ENCODE data around the gene ZNF428. TPM values are rescaled to one million over a fixed set of nuclear protein-coding genes. Genes with fewer than 3 reads are reported as not detected.
A peak's percentile ranks its signal among the peaks of the same experiment; 100 is the strongest.

Gene ZNF428
- total and polyA plus RNA-seq, 3 experiments from 2014 or later: 22.0 to 23.8 (median 23.6) TPM

DNA sequence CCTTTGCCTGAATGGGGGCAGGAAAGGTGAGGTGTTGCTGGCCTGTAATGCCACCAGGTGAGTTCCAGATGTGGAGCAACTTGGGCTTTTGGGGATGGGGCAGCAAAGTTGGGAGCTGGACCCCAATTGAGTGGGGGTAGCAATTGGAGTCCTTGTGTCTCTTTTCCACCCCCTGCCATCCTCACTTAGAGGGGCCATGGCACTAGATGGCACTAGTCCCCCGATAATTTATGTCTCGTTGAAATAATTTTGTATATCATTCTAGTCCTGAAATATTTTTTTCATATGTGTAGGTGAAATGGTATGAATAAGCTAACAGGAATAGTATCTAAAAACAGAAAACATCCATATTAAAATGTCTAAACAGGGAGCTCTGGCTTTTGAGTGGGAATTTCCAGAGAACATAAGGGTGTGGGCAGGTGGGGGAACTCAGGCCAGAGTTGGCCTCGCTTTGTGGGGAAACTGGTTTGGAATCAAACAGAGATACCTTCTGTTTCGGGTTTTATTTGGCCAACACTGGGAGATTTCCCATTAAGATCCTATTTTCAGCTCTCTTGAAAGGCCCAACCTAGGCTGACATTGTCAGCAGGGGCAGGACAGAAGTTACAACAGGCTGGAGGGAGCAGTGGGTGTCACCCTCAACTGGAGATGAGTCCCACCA lies 19.7 kb downstream of the ZNF428 start:
- Histone ChIP-seq H3K4me1 (ENCODE audit: insufficient read depth, low read length) (peaks cover 26% of the 10 kb centered on the region), H3K27me3 (ENCODE audit: insufficient read depth, low read length, poor library complexity, severe bottlenecking) (no peaks in the 10 kb centered on the region), H3K4me3 (ENCODE audit: low read length) (no peak overlapping the region), H3K27ac (ENCODE audit: low read depth, low read length) (no peak overlapping the region), H3K36me3 (ENCODE audit: insufficient read depth, low read length) (peaks cover 7% of the 10 kb centered on the region), H3K9me3 (ENCODE audit: low read length) (no peaks in the 10 kb centered on the region)
- Mint-ChIP-seq H3K9me3 (no peaks in the 10 kb centered on the region), H3K4me1 (peaks cover 31 to 36% (median 33%) of the 10 kb centered on the region in 3 donors), H3K27me3 (peaks cover 0 to 4% of the 10 kb centered on the region in 2 donors), H3K36me3 (peaks cover 0 to 72% (median 2%) of the 10 kb centered on the region in 3 donors), H3K4me3 (no peak overlapping the region), H3K27ac (peak overlapping the region in 6 of 8 donors; percentile 6 to 59 (median 38))
- POLR2A ChIA-PET: interaction anchor here (0.6 kb wide), 1 partner anchor 21 kb away, joined by 4 read pairs; no protein-coding TSS in a partner anchor
- DNase-seq: no peak
- CTCF ChIA-PET: interaction anchor here (1.3 kb wide), 1 partner anchor 67 kb away, joined by 3 read pairs; the partner anchor contains the start of gene ZNF575

DNA sequence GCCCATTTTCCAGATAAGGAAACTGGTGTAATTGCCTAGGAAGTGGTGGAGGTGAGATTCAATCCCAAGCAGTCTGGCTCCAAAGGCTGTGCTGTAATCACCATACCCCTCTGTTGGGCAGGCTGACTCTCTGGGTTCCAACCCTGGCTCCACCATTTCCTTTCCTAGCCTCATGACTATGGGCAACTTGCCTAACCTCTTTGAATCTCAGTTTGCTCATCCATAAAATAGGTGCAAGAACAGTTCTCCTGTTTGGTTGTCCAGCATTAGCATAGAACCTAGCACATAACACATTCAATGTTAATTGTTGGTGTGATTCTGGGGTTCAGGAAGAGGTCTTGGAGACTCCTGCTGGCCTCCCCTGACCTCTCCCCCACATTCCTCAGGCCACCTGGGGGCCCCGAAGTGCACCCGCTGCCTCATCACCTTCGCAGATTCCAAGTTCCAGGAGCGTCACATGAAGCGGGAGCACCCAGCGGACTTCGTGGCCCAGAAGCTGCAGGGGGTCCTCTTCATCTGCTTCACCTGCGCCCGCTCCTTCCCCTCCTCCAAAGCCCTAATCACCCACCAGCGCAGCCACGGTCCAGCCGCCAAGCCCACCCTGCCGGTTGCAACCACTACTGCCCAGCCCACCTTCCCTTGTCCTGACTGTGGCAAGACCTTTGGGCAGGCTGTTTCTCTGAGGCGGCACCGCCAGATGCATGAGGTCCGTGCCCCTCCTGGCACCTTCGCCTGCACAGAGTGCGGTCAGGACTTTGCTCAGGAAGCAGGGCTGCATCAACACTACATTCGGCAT lies 20.8 kb downstream of the ZNF428 start:
- Mint-ChIP-seq H3K4me3 (peak overlapping the region in 4 of 7 donors; percentile 34 to 98 (median 92)), H3K9me3 (no peaks in the 10 kb centered on the region), H3K27me3 (peaks cover 0 to 4% of the 10 kb centered on the region in 2 donors), H3K27ac (peak overlapping the region in 6 of 8 donors; percentile 11 to 100 (median 52)), H3K4me1 (peaks cover 36 to 44% (median 37%) of the 10 kb centered on the region in 3 donors), H3K36me3 (peaks cover 0 to 74% (median 0%) of the 10 kb centered on the region in 3 donors)
- Histone ChIP-seq H3K4me1 (ENCODE audit: insufficient read depth, low read length) (peaks cover 38% of the 10 kb centered on the region), H3K27ac (ENCODE audit: low read depth, low read length) (no peak overlapping the region), H3K27me3 (ENCODE audit: insufficient read depth, low read length, poor library complexity, severe bottlenecking) (no peaks in the 10 kb centered on the region), H3K4me3 (ENCODE audit: low read length) (no peak overlapping the region), H3K9me3 (ENCODE audit: low read length) (no peaks in the 10 kb centered on the region), H3K36me3 (ENCODE audit: insufficient read depth, low read length) (peaks cover 7% of the 10 kb centered on the region)
- ChIA-PET POLR2A (no interaction called here), CTCF (no interaction called here)
- DNase-seq: no peak

DNA sequence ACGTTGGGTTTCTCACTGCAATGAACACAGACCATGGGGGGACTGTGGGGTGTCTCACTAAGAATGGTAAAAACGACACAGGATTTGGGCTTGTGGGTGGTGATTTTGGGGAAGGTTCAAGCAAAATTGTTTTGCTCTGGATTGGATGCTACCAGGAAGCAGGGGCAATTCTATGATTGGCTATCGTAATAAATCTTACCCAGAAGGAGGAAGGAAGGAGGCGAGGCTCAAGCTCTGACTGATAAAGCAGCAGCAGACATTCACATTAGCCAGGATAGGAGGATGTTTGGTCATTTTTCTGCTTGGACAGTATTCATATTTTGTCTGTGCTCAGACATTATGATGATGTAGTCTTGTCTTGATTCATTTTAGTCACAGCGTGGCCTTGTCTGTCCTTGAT lies 21.6 kb downstream of the ZNF428 start:
- no peak overlapping the region for H3K4me3 ChIP-seq (ENCODE audit: low read length)
- no peaks in the 10 kb centered on the region for H3K27me3 ChIP-seq (ENCODE audit: insufficient read depth, low read length, poor library complexity, severe bottlenecking)
- peak overlapping the region; percentile 96 for H3K27ac ChIP-seq (ENCODE audit: low read depth, low read length)
- DNase-seq: no peak
- H3K4me1 ChIP-seq (ENCODE audit: insufficient read depth, low read length): peaks cover 38% of the 10 kb centered on the region
- Mint-ChIP-seq H3K36me3 (peaks cover 0 to 75% (median 0%) of the 10 kb centered on the region in 3 donors), H3K27me3 (peaks cover 0 to 4% of the 10 kb centered on the region in 2 donors), H3K4me1 (peaks cover 39 to 50% (median 43%) of the 10 kb centered on the region in 3 donors), H3K4me3 (peak overlapping the region; percentile 89 to 98 (median 96)), H3K27ac (peak overlapping the region; percentile 34 to 100 (median 100)), H3K9me3 (no peaks in the 10 kb centered on the region)
- H3K9me3 ChIP-seq (ENCODE audit: low read length): no peaks in the 10 kb centered on the region
- ChIA-PET POLR2A (interaction anchor here (0.5 kb wide), 1 partner anchor 1660 kb away, joined by 7 read pairs; no protein-coding TSS in a partner anchor), CTCF (interaction anchor here (1.3 to 5.4 kb wide), 2 partner anchors 23 to 43 kb away, joined by 3 to 124 read pairs; partner anchors contain the start of gene XRCC1)
- peaks cover 7% of the 10 kb centered on the region for H3K36me3 ChIP-seq (ENCODE audit: insufficient read depth, low read length)

DNA sequence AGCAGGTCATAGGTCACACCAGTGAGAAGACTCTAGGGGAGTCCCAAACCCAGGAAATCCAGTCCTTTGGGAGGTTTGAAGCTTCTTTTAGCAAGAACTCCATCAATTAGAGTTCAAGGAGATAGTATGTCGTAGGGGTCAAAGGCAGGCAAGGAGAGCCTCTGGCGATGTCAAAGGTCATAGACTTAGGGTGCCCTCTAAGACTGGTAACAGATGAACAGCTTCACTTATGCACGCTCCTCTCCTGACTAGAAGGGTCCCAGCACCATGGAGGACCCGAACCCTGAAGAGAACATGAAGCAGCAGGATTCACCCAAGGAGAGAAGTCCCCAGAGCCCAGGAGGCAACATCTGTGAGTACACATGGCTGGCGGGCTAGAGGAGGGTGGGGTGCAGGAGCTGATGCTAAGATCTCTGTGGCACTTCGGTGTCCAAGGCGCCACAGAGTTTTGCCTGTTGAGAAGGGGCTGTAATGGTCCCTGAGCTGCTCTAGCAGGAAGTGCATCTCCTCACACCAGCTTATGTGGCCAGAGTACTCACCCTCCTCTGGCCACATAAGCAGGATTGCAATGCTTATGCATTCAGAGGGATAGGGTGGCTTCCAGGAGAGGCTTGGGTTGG lies 22.5 kb downstream of the ZNF428 start:
- ChIA-PET CTCF (interaction anchor here (1.2 to 5.4 kb wide), 6 partner anchors 22 to 71 kb away, joined by 3 to 124 read pairs (median 12); partner anchors contain the start of genes ETHE1, XRCC1 and ZNF575), POLR2A (interaction anchor here (1.1 to 3.2 kb wide), 3 partner anchors 21 to 69 kb away, joined by 4 to 19 read pairs (median 9); partner anchors contain the start of genes PINLYP and XRCC1)
- Mint-ChIP-seq H3K4me1 (peaks cover 39 to 50% (median 43%) of the 10 kb centered on the region in 3 donors), H3K36me3 (peaks cover 0 to 71% (median 2%) of the 10 kb centered on the region in 3 donors), H3K9me3 (no peaks in the 10 kb centered on the region), H3K27ac (peak overlapping the region; percentile 99 to 100 (median 100)), H3K27me3 (peaks cover 0 to 4% of the 10 kb centered on the region in 2 donors), H3K4me3 (peak overlapping the region; percentile 89 to 98 (median 96))
- Histone ChIP-seq H3K4me1 (ENCODE audit: insufficient read depth, low read length) (peaks cover 38% of the 10 kb centered on the region), H3K36me3 (ENCODE audit: insufficient read depth, low read length) (peaks cover 7% of the 10 kb centered on the region), H3K9me3 (ENCODE audit: low read length) (no peaks in the 10 kb centered on the region), H3K4me3 (ENCODE audit: low read length) (peak overlapping the region; percentile 71), H3K27ac (ENCODE audit: low read depth, low read length) (peak overlapping the region; percentile 96), H3K27me3 (ENCODE audit: insufficient read depth, low read length, poor library complexity, severe bottlenecking) (no peaks in the 10 kb centered on the region)
- no peak for DNase-seq

DNA sequence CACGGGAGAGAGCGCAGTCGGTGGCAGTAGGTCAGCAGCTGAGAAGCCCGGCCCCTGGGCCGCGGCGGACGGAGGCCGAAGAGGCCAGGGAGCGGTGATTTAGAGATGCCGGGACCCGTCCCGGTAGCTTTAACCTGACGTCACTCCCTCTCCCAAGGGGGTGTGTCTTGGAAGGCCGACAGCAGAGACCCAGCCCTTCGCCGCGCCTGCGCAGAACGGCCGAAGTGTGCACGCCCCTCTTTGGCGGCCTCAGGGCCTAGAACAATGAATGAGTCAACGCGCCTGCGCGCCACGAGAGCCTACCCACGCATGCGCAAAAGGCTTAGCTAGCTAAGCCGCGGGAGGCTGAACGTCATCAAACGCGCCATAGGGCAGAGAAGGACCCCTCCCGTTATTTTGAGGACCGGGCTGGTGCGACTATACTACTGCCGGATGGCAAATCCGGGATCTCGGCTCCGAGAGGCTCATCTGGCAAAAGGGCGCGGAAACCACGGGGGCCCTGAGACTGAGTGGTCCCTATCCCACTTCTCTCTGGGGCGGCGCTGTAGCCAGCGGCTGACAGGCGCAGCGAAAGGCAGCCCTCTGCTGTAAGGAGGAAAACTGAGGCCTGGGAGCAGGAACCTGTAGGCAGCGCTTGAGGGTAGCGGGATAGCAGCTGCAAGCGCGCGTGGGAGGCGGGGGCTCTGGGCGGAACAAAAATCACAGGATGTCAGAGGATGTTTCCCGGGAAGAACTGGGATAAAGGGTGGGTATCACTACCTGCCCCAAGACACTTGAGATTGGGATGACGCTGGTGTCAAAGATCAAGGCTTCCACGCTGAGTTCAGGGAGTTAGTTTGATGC lies 23.2 kb downstream of the ZNF428 start, which contains the start of the genes IRGQ and ZNF576:
Gene IRGQ (minus strand): TSS at position 136 of the 843 bp plus-strand sequence. CDS start 796 bp downstream, outside the sequence.
Gene ZNF576 (plus strand): TSS at position 597 of the 843 bp plus-strand sequence. CDS start 514 bp downstream, outside the sequence.
- peaks cover 7% of the 10 kb centered on the region for H3K36me3 ChIP-seq (ENCODE audit: insufficient read depth, low read length)
- H3K4me3 ChIP-seq (ENCODE audit: low read length): peak within 1 kb of the TSS; percentile 71
- peak; percentile 99 to 100 (median 100) for DNase-seq
- Mint-ChIP-seq H3K4me3 (peak within 1 kb of the TSS; percentile 89 to 98 (median 96)), H3K27me3 (peaks cover 0 to 4% of the 10 kb centered on the region in 2 donors), H3K36me3 (peaks cover 0 to 66% (median 2%) of the 10 kb centered on the region in 3 donors), H3K4me1 (peaks cover 39 to 50% (median 43%) of the 10 kb centered on the region in 3 donors), H3K9me3 (no peaks in the 10 kb centered on the region), H3K27ac (peak within 1 kb of the TSS; percentile 99 to 100 (median 100))
- H3K4me1 ChIP-seq (ENCODE audit: insufficient read depth, low read length): peaks cover 38% of the 10 kb centered on the region
- H3K27ac ChIP-seq (ENCODE audit: low read depth, low read length): peak within 1 kb of the TSS; percentile 96
- no peaks in the 10 kb centered on the region for H3K9me3 ChIP-seq (ENCODE audit: low read length)
- ChIA-PET CTCF (interaction anchor here (0.7 to 5.4 kb wide), 14 partner anchors 10 to 157 kb away, joined by 3 to 124 read pairs (median 12); partner anchors contain the start of genes ETHE1 and ZNF575), POLR2A (interaction anchor here (0.7 to 3.2 kb wide), 10 partner anchors 16 to 296 kb away, joined by 3 to 23 read pairs (median 6); partner anchors contain the start of genes PINLYP, XRCC1 and ZNF575)
- H3K27me3 ChIP-seq (ENCODE audit: insufficient read depth, low read length, poor library complexity, severe bottlenecking): no peaks in the 10 kb centered on the region

DNA sequence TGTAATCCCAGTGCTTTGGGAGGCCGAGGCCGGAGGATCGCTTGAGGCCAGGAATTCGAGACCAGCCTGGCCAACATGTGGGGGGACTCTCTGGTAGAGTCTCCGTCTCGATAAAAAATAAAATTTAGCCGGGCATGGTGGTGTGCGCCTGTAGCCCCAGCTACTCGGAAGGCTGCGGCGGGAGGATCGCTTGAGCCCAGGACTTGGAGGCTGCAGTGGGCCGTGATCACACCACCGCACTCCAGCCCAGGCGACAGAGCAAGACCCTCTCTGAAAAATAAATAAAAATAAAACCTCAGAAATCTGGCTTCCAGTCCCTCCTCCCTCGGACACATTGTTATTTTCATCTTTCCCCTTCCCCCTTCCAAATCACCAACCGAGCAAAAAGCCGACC lies 23.8 kb downstream of the ZNF428 start:
- peaks cover 0 to 67% (median 2%) of the 10 kb centered on the region in 3 donors for H3K36me3 Mint-ChIP-seq
- Histone ChIP-seq H3K27ac (ENCODE audit: low read depth, low read length) (peak overlapping the region; percentile 96), H3K4me3 (ENCODE audit: low read length) (peak overlapping the region; percentile 71), H3K4me1 (ENCODE audit: insufficient read depth, low read length) (peaks cover 38% of the 10 kb centered on the region), H3K27me3 (ENCODE audit: insufficient read depth, low read length, poor library complexity, severe bottlenecking) (no peaks in the 10 kb centered on the region), H3K36me3 (ENCODE audit: insufficient read depth, low read length) (peaks cover 7% of the 10 kb centered on the region), H3K9me3 (ENCODE audit: low read length) (no peaks in the 10 kb centered on the region)
- peak overlapping the region; percentile 99 to 100 (median 100) for H3K27ac Mint-ChIP-seq
- peaks cover 43 to 50% (median 46%) of the 10 kb centered on the region in 3 donors for H3K4me1 Mint-ChIP-seq
- CTCF ChIA-PET: interaction anchor here (0.7 to 5.4 kb wide), 17 partner anchors 10 to 156 kb away, joined by 3 to 124 read pairs (median 14); partner anchors contain the start of genes ETHE1 and ZNF575
- no peaks in the 10 kb centered on the region for H3K9me3 Mint-ChIP-seq
- H3K27me3 Mint-ChIP-seq: peaks cover 0 to 4% of the 10 kb centered on the region in 2 donors
- DNase-seq: no peak
- peak overlapping the region; percentile 89 to 98 (median 96) for H3K4me3 Mint-ChIP-seq
- POLR2A ChIA-PET: interaction anchor here (0.7 to 3.2 kb wide), 12 partner anchors 15 to 296 kb away, joined by 3 to 23 read pairs (median 6); partner anchors contain the start of genes PINLYP, XRCC1 and ZNF575
